Inflammatory macrophage treated with lipopolysaccharide for 4 hours (primary cell): Measurements from ENCODE around the gene SMIM44.

Source experiments
- DNase-seq: peaks from one replicate; pipeline ENCODE4 v3.0.0-alpha.2; 2020

Gene SMIM44

DNA sequence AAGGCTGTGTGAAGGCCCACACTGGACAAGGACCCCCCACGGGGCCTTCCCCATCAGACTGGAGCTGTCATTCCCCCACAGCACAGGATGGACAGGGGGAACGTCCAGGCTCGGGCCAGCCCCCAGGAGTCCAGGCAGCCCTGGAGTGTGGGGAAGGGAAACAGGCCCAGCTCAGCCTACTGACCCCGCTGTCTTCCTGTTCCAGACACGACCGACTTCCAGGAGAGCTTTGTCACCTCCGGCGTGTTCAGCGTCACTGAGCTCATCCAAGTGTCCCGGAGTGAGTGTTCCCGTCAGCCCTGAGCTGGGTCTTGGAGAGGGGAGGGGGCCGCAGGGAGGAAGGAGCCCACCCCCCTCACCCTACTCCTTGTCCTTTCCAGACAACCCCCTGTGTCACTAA lies 49.9 kb downstream of the SMIM44 start:
- no peak for DNase-seq
